Testis (tissue), 3 donors: ENCODE data around the gene TSPAN32. TPM values are rescaled to one million over a fixed set of nuclear protein-coding genes. Genes with fewer than 3 reads are reported as not detected.

Source experiments
- DNase-seq: peaks from one replicate; pipeline ENCODE4 v3.0.0-alpha.2; 2019
- H3K27ac ChIP-seq, 2 donors: fragments of 200-600 bp; sonication (generic); one replicate each; pipeline ENCODE4 v1.5.1; 2019
- H3K27me3 ChIP-seq: fragments of 200-600 bp; sonication (generic); one replicate; pipeline ENCODE4 v1.5.1; 2019
- H3K36me3 ChIP-seq: fragments of 200-600 bp; sonication (generic); one replicate; pipeline ENCODE4 v1.5.1; 2017; ENCODE audit warnings: low read depth; ENCODE audit errors: missing control alignments
- H3K4me1 ChIP-seq: fragments of 200-600 bp; sonication (generic); one replicate; pipeline ENCODE4 v1.5.1; 2019
- H3K4me3 ChIP-seq, 2 donors: fragments of 200-600 bp; sonication (generic); one replicate each; pipeline ENCODE4 v1.5.1; 2017 to 2019
- H3K9me3 ChIP-seq: fragments of 200-600 bp; sonication (generic); one replicate; pipeline ENCODE4 v1.5.1; 2017
- CTCF ChIP-seq, 3 experiments: fragments of 450-650 bp in 2 of 3; fragments of 200-600 bp in 1 of 3; sonication (generic) in 1 of 3; IDR thresholded peaks; one replicate each; pipeline ENCODE4 v1.5.1; 2016 to 2019; ENCODE audit warnings: antibody characterized with exemption in 3 of 3, mild to moderate bottlenecking in 2 of 3, moderate library complexity in 1 of 3
- POLR2A ChIP-seq: fragments of 450-650 bp; IDR thresholded peaks from one replicate; pipeline ENCODE4 v1.6.1; 2017; ENCODE audit warnings: antibody characterized with exemption, mild to moderate bottlenecking, moderate library complexity
- WGBS, 2 donors: methylation state at CpG; one replicate each; pipeline ENCODE4 v1.1.5; 2018; 5-methylcytosine and 5-hydroxymethylcytosine counted together
- intact Hi-C: fragments of 100-400 bp; cut with DNase I; formaldehyde crosslinking; loops from one replicate; pipeline ENCODE4 v1.15.1; 2023; ENCODE audit warnings: low total_unique reads
- polyA plus RNA-seq: library from polyadenylated mRNA; stranded (reverse); fragments of 350-450 nt; fragmentation: Illumina TruSeq; extraction: RNeasy Lipid Tissue Mini Kit (QIAGEN cat#74804); gene quantifications from one replicate; pipeline ENCODE4 v1.2.3, GENCODE V29; 2014; ENCODE audit warnings: low read depth, low replicate concordance; ENCODE audit not compliant: insufficient read depth
- total RNA-seq, 2 donors: library from RNA; depleted of rRNA; stranded (reverse); fragments of >200 nt; gene quantifications; one replicate each; pipeline ENCODE4 v1.2.3, GENCODE V29; 2016

The TSPAN32 gene
- total and polyA plus RNA-seq, 3 donors from 2014 or later, result 1.0 to 1.5 (median 1.1) TPM

- Histone ChIP-seq H3K4me3 (no peak overlapping the region), H3K27me3 (no peaks in the 10 kb centered on the region), H3K36me3 (no peaks in the 10 kb centered on the region), H3K27ac (no peak overlapping the region), H3K9me3 (no peaks in the 10 kb centered on the region), H3K4me1 (peaks cover 3% of the 10 kb centered on the region)
- DNase-seq, result no peak
- intact Hi-C loops, result no loop called here
- no peak for TF ChIP-seq POLR2A
- TF ChIP-seq CTCF (IDR thresholded peaks at IDR 0.05), result no peak
- 93 to 94% methylated on average over 22 of the region's 22 CpGs for WGBS, 2 donors
These were observed 37.3 kb upstream of the TSPAN32 start for GRCh38 chr11:2264366-2265053.

DNA sequence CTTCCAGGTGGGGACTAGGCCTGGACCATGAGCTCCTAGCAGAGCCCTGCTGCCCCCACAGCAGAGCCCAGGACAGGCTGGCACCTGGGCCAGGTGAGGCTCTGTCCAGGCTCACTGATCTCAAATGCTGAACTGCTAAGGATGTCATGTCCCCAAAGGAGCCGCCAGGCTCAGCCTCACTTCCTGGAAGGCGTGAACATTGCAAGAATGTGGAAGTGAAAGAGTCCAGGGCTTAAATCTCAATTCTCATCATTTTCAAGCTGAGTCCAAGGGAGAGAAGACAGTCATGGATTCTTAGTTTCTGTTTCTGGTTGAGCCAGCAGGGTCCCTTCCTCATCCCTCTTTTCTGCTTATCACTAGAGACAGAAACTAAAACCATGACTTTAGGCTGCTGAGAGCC, 36.4 kb upstream of the TSPAN32 start:
- Histone ChIP-seq H3K9me3 (no peaks in the 10 kb centered on the region), H3K27me3 (no peaks in the 10 kb centered on the region), H3K27ac (no peak overlapping the region), H3K4me3 (no peak overlapping the region), H3K4me1 (peaks cover 7% of the 10 kb centered on the region), H3K36me3 (no peaks in the 10 kb centered on the region)
- intact Hi-C loops, result no loop called here
- WGBS, 2 donors, result 85 to 100% methylated on average over 2 of the region's 2 CpGs
- no peak for TF ChIP-seq POLR2A
- TF ChIP-seq CTCF (IDR thresholded peaks at IDR 0.05), result no peak
- peak; percentile 17 for DNase-seq

DNA sequence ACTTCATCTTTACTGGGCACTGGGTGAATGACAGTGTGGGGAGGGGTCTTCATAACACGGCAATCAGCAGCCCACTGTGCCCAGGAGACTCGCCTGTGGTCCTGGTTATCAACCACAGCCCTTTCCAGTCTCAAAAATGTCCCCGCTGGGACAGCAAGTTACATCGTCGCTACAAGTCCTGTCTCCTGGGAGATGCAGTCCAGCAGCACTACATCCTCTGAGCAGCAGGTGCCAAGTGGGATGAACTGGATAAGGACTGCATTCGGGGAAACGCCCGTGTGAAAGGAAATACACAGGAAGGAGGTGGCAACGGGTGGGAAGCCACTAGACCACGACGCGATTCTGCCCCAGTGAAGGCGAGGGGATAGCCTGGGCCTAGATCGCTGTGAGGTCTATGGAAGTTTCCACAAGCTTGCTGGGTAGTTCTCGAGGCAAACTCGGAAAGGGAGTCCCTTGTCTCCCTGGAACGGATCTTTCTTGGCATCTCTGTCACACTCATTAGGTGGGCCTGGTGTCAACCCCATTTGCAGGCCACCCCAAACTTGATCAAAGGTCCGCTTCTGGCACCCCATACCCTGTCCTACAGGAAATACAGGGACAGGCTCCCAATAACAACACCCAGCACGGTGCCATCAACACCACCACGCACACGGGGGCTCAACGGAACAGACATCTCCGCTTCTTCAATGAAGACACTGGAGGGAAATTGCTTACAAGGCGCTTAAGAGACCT, 35.8 kb upstream of the TSPAN32 start:
- TF ChIP-seq CTCF (IDR thresholded peaks at IDR 0.05) (no peak), POLR2A (no peak)
- Histone ChIP-seq H3K27me3 (peaks cover under 1% of the 10 kb centered on the region), H3K4me1 (peaks cover 9% of the 10 kb centered on the region), H3K36me3 (no peaks in the 10 kb centered on the region), H3K9me3 (no peaks in the 10 kb centered on the region), H3K4me3 (no peak overlapping the region), H3K27ac (no peak overlapping the region)
- WGBS, 2 donors, result 79 to 88% methylated on average over 24 of the region's 24 CpGs
- DNase-seq, result peak; percentile 7
- intact Hi-C loops, result no loop called here

GRCh38 chr11:2266586-2267305, 35.1 kb upstream of the TSPAN32 start:
- Histone ChIP-seq H3K9me3 (no peaks in the 10 kb centered on the region), H3K36me3 (no peaks in the 10 kb centered on the region), H3K4me1 (peaks cover 9% of the 10 kb centered on the region), H3K4me3 (no peak overlapping the region), H3K27ac (no peak overlapping the region), H3K27me3 (peaks cover 3% of the 10 kb centered on the region)
- intact Hi-C loops, result no loop called here
- TF ChIP-seq POLR2A, result no peak
- no peak for TF ChIP-seq CTCF (IDR thresholded peaks at IDR 0.05)
- DNase-seq, result peak; percentile 9
- 94 to 95% methylated on average over 24 to 26 of the region's 26 CpGs for WGBS, 2 donors
